ENCODE results near the gene RABGGTB.
"Not testable (repeated sequence)": the region's sequence is repeated elsewhere in the genome, so short reads cannot be mapped to it uniquely, and the experiment has no call there.

Gene RABGGTB

DNA sequence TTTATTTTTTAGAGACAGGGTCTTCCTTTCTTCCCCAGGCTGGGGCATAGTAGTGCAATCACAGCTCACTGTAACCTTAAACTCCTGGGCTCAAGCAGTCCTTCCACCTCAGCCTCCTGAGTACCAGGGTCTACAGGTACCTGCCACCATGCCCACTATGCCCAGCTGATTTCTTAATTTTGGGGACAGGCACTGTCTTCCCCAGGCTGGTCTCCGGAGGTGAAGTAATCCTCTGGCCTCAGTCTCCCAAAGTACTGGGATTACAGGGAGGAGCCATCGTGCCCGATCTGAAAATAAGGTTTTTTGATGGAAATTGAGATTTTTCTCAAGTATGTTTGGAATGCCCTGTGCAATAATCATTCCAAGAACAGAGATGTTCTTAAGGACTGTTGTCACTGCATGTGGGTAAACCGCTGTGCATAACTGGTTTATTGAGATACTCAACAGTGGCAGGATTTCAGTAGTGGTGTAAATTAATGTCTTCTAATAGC, 9.7 kb downstream of the RABGGTB start:
- no peak for DNase-seq (ENCODE audit: low read depth in 3 of 3, low spot score in 1 of 3)

GRCh38 chr1:75796376-75797272, 10.6 kb downstream of the RABGGTB start, which contains the start of gene MSH4:
Gene MSH4 (plus strand): TSS chr1:75796882. CDS start chr1:75796986, 104 bp downstream.
- DNase-seq (ENCODE audit: low read depth in 3 of 3, low spot score in 1 of 3): no peak

DNA sequence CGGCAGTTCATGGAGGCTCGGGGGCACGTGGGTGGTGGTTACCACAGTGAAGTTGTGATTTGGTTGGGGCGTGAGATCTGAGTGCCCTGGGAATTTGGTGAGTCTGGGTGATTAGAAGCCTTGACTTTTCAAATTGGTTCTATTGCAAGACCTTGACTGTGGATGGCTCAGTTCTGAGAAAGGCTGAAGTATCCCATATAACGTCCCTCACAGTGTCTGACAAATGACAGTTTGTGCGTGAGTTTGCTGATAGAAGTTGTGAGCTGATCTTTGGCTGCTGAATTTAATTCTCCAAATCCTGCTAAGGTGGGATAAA, 11.2 kb downstream of the RABGGTB start:
- DNase-seq (ENCODE audit: low read depth in 3 of 3, low spot score in 1 of 3): no peak

- DNase-seq (ENCODE audit: low read depth in 3 of 3, low spot score in 1 of 3): no peak
These were observed 11.7 kb downstream of the RABGGTB start for GRCh38 chr1:75797606-75798216.

DNA sequence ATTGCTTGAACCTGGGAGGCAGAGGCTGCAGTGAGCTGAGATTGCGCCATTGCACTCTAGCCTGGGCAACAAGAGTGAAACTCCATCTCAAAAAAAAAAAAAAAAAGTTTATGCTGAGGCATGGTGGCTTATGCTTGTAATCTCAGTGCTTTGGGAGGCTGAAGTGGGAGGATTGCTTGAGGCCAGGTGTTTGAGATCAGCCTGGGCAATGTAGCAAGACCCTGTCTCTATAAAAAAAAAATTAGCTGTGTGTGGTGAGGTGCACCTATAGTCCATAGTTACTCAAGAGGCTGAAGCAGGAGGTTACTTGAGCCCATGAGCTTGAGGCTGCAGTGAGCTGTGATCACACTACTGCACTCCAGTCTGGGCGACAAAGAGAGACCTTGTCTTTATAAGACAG, 15.4 kb downstream of the RABGGTB start:
- not testable (repeated sequence) for DNase-seq (ENCODE audit: low read depth in 3 of 3, low spot score in 1 of 3)

GRCh38 chr1:75808921-75809320, 22.9 kb downstream of the RABGGTB start:
- DNase-seq (ENCODE audit: low read depth in 3 of 3, low spot score in 1 of 3): no peak

DNA sequence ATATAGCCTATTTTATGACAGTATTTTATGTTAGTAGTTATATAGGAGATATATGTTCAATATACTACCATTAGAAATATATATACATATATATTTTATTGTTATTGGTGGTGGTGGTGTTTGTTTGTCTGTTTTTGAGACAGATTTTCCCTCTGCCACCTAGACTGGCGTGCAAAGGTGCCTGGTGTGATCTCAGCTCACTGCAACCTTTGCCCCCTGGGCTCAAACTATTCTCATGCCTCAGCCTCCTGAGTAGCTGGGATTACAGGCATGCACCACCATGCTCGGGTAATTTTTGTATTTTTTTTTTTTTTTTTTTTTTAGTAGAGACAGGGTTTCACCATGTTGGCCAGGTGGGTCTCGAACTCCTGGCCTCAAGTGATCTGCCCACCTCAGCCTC, 24.1 kb downstream of the RABGGTB start:
- not testable (repeated sequence) for DNase-seq (ENCODE audit: low read depth in 3 of 3, low spot score in 1 of 3)

GRCh38 chr1:75811211-75811981, 25.3 kb downstream of the RABGGTB start:
- DNase-seq (ENCODE audit: low read depth in 3 of 3, low spot score in 1 of 3): no peak

DNA sequence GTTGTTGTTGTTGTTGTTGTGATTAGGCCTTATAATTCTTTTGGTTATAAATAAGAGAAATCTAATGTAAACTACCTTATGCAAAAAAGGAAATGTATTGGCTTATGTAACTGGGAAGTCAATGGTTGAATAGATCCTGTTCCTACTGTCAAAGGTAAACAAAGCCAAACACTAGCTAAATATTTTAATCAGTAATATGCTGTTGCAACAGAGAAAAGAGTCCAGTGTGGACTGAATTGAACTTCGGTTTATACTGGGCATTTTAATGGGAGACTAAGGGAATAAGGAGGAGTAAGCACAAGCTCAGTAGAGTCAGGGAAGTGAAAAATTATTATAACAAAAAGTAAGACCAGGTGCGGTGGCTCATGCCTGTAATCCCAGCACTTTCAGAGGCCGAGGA, 26.0 kb downstream of the RABGGTB start:
- DNase-seq (ENCODE audit: low read depth in 3 of 3, low spot score in 1 of 3): no peak

DNA sequence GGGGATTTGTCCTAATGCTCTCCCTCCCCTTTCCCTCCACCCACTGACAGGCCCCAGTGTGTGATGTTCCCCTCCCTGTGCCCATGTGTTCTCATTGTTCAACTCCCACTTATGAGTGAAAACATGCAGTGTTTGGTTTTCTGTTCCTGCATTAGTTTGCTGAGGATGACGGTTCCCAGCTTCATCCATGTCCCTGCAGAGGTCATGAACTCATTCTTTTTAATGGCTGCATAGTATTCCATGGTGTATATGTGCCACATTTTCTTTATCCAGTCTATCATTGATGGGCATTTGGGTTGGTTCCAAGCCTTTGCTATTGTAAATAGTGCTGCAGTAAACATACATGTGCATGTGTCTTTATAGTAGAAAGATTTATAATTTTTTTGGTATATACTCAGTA, 37.5 kb downstream of the RABGGTB start:
- DNase-seq (ENCODE audit: low read depth in 3 of 3, low spot score in 1 of 3): not testable (repeated sequence)

DNA sequence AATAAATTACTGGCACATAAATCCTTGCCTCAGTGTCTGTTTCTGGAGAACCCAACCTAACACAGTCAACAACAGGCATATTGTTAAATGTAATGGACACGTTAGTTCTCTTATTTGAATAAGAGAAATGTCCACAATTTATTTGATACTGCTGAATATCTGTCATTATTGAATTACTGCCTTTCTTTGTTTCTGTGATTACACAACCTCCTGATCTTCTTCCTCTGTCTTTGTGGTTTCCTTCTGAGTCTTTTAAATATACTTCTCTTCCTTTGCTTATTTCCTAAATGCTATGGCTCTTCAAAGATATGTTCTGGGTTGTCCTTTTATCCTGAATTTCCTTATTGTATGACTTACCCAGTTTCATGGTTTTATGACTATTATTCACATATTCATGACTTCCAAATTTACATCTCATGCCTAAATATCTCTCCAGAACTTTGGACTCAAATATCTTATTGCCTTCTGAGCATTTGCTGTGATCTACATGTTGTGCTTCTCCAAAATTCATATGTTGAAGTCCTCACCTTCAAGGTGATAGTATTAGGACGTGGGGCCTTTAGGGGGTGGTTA, 50.6 kb downstream of the RABGGTB start:
- DNase-seq (ENCODE audit: low read depth in 3 of 3, low spot score in 1 of 3): no peak

DNA sequence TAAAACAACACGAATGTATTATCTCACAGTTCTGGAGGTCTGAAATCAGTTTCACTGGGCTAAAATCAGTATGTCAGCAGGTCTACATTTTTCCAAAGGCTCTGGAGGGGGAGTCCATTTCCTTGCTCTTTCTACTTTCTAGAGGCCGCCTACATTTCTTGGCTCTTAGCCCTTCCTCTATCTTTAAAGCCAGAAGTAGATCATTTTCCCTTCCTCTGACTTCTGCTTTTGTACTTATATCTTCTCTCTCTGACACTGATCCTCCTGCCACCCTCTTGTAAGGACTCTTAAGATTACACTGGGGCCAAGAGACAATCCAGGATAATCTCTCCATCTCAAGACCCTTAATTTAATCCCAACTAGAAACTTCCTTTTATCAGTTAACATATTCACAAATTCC, 52.0 kb downstream of the RABGGTB start:
- DNase-seq (ENCODE audit: low read depth in 3 of 3, low spot score in 1 of 3): no peak

- DNase-seq (ENCODE audit: low read depth in 3 of 3, low spot score in 1 of 3): no peak
These were observed 55.4 kb downstream of the RABGGTB start for GRCh38 chr1:75841421-75841820.

All from stimulated activated CD4-positive, alpha-beta T cell treated with anti-CD3 and anti-CD28 coated beads, TNF-alpha, amount 100 ng/mL, for 1 hour (primary cell).